ELR (cell line): Measurements from ENCODE around the gene COX5A.
A peak's percentile ranks its signal among the peaks of the same experiment; 100 is the strongest.
"Not testable (repeated sequence)": the region's sequence is repeated elsewhere in the genome, so short reads cannot be mapped to it uniquely, and the experiment has no call there.

ENCODE experiments used
- DNase-seq: peaks from one replicate; pipeline ENCODE4 v3.0.0-alpha.2; 2015; ENCODE audit warnings: low read depth

Gene COX5A

DNA sequence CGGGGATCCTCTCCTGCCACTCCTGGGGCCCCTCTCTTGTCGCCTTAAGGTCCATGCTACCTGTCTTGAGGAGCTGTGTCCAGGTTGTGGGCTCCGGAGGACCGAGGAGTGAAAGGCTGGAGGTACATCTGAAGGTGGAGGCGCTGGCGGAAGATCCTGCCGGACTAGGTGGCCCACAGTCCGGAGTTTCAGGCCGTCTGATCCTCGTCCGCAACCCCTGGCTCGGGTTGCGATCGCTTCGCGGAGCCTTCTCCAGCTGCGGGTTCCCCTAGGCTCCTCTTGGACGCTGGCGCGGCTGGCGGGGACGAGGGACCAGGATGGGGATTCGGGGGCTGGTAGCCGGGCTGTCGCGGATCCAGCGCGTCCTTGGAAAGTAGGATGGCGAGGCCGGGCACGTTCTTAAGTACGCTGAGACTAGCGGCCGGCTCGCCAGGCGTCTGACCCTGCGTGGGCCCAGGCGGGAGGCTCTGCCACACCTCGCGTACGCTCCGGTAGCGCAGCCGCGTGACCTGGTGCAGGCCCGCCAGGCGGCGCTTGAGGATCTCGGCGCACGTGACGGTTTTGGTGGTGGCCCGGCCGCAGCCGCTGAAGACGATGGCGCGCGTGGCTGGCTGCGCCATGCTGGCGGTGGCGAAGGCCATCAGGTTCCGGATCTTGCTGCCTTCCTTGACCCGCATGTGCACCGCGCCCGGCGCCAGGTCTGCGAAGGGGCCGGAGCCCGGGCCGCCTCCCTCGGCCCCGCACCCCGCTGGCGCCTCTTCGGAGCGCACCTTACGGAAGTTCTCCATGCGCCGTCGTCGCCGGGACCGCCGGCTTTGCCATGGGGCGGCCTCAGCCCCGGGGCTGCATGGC is 18.1 kb upstream of the COX5A start:
- peak; percentile 16 for DNase-seq

DNA sequence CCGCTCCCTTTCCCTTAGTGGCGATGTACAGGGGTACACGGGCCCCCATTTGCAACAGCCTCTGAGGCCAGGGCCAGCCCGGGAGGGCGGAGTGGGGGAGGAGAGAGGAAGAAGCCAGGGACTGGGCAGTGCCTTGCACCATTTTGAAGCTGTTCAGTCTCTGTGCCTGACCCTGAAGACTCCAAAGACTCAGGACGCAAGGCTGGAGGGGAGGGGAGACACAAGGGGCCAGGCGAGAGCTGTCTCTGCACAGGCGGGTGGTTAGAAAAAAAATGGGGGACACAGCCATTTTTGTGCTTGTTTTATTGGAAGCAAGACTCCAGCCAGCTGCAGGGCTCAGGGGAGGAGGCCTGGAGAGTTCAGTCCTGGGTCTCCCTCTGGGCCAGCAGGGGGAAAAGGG is 17.1 kb upstream of the COX5A start:
- no peak for DNase-seq

DNA sequence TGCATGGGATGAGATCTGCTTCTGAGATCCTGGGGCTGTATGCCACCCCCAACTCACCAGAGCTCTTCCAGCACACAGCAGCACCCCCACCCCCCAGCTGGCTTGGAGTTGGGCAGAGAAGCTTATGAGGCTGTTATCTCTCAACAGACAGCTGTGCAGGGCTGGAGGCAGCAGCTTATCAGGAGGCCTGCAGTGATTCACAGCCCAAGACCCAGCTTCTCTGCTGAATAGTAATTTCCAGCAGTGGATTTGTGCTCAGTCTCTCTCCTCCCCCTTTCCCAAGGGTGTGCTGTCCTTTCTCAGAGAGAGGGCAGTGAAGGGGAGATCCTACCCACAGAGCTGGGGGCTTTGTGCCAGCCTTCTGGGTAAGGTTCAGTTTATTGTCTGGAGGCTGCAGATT is 16.6 kb upstream of the COX5A start:
- DNase-seq: no peak

DNA sequence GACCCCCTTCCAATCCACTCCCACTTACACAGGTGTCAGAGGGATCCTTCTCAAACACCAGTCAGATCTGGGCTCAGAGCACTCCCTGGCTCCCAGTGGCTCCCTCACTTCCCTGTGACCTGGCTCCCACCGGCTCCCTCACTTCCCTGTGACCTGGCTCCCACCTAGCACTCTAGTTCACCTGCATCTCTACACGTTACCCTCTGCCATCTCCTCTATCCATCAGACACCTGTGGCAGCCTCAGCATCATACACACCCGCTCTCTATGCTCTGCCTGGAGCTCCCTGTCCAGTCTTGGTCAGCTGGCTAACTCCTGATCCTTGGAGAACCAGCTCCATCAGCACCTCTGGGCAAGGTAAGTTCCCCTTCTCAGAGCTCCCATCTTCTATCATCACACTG is 13.1 kb upstream of the COX5A start:
- no peak for DNase-seq

DNA sequence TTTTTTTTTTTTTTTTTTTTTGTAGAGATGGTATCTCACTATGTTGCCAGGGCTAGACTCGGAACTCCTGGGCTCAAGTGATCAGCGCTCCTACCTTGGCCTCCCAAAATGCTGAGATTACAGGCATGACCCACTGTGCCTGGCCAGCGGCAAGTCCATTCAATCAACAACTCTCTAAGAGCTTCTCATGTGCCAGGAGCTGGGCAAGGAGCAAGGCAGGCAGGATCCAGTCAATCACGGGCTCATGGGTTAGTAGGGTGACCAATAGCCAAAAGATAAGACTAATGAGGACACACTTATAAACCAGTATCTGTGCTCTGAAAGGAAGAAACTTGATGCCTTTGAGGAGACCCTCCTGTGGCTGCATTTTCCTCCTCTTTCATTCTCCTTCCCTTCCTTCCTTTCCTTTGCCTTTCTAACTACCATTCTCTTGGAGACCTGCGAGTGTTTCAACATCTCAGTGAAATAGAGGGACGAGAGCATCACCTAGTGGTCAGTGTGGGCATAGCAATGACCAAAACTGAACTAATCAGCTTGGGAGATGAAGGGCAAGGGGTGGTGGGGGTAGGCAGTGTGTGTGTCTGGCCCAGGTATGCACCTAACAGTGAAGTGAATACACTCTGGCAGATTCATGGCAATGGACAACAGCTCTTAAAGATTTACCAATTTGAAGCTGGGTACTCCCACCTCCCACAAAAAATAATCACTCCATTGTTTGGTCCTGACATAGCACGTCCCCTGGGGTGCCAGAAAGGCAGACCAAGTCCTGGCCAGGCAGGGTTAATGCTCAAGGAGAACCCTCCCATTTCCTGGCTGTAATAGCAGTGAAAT is 12.4 kb upstream of the COX5A start:
- DNase-seq: peak; percentile 73

DNA sequence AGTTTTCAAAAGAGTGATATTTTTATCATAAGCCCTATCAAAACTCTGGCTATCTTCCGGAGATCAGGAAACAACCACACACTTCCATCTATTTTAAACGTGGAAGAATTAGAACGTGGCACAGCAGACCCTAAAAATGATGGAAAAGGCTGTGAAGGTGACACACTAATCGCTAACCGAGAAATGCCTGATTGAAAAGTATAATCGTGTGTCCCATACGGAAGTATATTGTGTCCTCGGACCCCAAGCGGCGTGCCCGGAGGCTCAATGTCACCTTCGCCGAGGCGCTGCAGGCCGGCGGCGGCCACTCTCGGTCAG is 642 bp downstream of the COX5A start:
- DNase-seq: no peak

DNA sequence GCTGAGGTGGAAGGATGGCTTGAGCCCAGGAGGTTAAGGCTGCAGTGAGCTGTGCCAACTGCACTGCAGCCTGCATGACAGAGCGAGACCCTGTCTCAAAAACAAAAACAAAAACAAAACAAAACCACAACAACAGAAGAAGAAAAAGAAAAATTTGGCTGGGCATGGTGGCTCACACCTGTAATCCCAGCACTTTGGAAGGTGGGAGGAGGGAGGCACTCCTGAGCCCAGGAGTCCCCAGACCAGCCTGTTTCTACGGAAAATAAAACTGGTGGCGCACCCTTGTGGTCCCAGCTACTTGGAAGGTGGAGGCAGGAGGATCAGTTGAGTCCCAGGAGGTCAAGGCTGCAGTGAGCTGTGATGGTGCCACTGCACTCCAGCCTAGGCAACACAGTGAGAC is 2.7 kb downstream of the COX5A start:
- DNase-seq: not testable (repeated sequence)

DNA sequence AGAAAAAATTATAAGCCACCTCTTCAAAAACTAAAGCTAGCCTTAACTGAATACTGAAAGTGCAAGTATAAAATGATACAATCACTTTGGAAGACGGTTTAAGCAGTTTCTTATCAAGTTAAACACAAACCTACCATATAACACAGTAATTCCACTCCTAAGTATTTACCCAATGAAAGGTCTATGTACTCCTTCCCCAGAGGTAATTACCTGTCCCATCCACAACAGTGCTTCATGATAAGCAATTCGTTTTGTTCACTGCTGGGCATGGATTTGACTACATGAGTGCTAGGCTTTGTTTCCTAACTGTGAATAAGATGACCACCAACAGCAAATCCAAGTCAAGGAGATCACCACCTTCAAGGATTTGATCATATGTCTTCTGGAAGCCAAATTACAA is 4.3 kb downstream of the COX5A start:
- DNase-seq: no peak

DNA sequence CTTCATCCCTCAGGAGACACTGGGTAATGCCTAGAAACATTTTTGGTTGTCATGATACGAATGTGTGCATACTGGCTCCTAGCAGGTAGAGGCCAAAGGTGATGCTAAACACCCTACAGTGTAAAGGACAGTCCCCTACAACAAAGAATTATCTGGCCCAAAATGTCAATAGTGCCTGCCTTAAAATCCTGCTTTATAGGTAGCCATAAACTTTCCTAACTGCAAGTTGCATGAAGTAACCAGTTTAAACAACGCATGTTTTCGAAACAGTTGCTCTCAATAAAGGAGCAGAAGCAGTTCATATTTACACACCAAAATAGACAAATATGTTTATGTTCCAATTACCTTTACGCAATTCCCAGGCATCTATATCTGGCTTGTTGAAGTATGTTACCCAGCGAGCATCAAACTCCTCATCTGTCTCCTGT is 9.1 kb downstream of the COX5A start:
- no peak for DNase-seq

DNA sequence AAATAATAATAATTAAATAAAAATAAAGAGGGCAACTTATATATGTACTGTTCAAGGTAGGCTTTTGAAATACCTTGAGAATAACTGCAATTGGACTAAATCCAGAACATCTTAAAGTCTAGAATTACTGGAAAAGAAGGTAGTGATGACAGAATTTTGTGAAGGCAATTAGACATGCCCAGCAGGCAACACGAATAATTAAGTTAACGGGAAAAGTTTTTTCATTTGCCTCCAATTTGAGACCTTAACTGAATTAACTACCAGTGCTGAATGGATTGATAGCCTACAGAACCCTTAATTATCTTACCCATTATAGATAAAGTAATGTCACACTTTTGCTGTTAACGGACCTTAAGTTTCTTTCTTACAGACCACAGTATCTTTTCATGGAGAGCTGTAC is 13.3 kb downstream of the COX5A start:
- DNase-seq: no peak

DNA sequence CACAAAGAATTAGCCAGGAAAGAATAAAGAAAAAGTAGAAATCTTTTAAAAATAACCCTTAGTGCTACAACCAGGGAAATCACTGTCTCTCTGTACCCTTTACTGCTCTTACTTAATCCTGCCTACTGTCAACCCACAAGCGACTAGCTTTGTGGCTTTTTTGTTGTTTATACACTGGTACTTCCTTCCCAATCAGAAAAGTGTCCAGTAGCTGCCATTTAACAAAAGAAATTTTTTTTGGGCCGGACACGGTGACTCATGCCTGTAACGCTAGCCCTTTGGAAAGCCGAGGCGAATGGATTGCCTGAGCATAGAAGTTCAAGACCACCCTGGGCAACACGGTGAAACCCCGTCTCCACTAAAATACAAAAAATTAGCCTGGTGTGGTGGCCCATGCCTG is 17.4 kb downstream of the COX5A start:
- no peak for DNase-seq

DNA sequence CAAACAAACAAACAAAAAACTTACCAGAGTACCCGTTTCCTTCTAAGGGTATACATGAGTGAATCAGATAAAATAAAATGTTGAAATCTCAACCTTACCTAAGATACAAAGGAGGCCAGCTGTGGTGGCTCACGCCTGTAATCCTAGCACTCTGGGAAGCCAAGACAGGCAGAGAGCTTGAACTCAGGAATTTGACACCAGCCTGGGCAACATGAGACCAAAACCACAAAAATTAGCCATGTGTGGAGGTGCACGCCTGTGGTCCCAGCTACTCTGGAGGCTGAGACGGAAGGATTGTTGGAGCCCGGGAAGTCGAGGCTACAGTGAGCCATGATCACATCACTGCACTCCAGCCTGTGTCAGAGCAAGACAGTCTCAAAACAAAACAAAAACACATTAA is 20.2 kb downstream of the COX5A start:
- DNase-seq: no peak

DNA sequence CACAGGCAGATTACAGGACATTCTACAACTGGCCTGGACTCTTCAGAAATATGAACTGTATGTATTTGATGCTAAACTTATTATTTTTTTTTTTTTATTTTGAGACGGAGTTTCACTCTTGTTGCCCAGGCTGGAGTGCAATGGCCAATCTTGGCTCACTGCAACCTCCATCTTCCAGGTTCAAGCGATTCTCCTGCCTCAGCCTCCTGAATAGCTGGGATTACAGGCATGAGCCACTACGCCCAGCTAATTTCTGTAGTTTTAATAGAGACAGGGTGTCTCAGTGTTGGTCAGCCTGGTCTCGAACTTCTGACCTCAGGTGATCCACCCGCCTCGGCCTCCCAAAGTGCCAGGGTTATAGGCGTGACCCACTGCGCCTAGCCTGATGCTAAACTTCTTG is 24.1 kb downstream of the COX5A start:
- DNase-seq: not testable (repeated sequence)

DNA sequence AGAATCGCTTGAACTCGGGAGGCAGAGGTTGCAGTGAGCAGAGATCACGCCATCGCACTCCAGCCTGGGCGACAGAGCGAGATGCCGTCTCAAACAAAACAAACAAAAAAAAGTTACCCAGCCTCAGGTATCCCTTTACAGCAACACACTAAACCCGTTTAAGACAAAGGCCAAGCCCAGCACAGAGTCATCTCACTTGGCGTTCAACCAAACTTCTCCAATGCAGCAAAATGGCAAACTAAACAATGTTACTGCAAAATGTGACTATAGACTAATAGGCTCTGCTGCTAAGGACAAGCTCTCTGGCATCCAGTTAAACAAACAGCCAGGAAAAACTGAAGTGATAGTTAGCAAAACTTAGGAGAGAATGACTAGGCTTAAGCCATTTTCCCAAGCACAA is 24.8 kb downstream of the COX5A start:
- no peak for DNase-seq

DNA sequence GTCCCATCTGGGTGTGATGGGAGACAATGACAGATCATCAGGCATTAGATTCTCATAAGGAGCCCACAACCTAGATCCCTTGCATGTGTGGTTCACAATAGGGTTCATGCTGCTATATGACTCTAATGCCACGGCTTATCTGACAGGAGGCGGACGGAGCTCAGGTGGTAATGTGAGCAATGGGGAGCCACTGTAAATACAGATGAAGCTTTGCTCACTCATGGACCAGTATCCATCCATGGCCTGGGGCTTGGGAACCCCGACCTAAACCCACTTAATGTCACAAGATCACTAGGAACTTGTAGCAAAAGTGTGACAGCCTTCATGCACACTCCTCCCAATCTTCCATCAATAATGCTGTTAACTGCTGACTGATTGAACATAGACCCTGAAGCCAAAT is 29.2 kb downstream of the COX5A start:
- no peak for DNase-seq

DNA sequence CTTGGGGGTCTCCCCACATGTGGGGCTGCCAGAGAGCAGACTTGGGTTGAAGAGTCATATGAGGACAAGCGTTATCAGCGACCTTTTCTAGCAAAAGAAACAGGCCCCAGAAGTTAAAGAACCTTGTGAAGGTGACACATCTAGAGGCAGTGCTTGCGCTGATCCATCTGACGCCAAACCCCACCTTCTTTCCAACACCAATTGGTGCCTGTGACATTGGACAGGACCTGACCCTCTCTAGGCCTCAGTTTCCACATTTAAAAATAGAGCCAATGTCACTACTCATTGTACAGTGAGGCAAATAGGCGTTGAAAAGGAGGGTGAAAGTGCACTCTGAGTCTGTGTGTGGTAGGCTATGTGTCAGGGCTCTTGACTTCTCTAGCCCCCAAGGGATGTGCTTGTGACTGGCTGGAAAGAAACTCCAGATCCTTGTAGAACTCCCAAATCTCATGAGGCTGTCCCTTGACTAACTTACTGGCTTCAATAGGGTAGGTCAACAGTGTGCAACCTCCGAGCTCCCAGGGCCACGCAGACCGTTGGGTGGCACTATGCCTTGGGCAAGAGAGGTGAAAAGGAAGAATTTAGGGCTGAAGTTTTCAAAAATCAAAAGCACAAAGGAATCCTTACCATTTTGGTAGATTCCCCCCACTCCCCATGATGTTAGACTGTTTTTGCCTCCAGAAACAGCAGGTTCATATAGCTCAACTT is 30.6 kb downstream of the COX5A start:
- peak; percentile 33 for DNase-seq

DNA sequence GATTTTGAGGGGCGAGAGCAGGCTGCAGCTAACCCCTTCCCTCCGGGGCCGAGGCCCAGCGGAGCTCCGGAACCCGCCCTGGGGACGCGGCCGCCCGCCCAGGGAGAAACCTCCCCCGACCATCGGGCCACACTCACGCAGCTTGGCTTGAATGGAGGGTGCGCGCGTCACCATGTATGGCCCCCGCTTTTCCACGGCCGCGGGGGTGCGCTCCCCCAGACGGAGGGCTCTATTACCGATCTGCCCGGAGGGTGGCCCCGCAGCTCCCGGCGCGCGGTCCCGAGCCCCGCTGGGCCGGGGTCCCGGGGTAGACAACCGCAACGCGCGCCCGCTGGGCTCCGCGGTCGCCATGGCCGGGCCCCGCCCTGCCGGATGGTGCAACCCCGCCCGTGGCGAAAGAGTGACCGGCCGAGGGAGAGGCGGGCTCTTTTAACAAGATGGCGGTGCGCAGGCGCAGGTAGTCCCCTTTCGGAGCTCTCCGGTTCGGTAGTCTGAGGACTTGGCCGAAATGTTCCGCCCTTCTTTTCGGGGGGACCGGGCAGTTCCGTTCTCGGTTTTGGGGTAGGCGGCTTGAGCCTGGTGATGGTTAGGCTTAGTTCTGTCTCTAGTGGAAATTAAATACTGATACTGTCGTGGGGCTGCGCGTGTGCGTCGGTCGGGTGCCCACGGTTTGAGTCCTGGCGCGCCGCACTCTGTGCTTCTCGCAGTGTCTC is 31.3 kb downstream of the COX5A start, which contains the start of gene FAM219B:
FAM219B (minus strand) TSS at position 402 of the 713 bp plus-strand sequence; CDS start at position 351, 51 bp downstream.
- DNase-seq: peak; percentile 91

DNA sequence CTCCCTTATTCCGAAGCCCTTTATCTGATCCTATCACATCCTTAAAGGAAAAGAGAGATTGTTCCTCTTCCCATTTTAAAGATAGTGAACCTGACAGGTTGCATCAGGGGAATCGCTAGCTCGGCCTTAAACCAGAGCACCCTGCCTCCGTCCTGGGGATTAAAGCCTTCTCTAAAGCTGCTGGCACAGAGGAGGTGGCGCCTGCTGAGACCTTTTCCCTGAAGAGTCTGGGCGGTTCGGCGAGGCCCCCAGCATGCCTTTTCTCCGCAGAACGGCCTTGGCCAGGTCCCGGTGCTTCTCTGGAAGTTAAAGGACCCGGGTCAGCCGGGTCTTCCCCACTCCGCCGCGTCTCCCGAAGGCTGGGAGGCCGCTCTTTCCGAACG is 31.8 kb downstream of the COX5A start:
- DNase-seq: peak; percentile 37

DNA sequence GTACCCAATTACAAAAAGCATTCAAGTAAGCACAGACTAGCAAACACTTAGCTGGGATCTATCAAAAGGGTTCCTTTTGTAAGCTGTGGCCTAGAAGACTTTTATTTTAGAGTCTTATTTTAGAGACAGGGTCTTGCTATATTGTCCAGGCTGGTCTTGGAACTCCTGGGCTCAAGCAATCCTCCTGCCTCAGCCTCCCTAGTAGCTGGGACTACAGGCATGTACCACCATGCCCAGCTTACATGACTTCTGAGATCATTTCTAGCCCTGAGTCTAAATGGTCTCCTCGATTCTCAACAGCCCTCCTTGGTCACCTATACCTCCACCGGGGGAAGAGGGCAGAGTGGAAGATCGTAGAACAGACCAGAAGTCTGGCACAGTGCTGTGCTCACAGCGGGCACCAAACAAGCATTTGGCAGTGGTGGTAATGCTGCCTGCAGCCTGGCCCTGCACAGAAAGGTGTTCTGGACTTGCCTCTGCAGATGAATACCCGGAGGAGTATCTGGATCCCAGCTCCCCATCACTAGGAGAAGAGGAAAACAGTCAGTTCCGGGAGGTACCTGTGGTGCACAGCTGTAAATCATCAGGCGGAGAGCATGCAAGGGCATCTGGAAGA is 33.6 kb downstream of the COX5A start:
- DNase-seq: no peak

DNA sequence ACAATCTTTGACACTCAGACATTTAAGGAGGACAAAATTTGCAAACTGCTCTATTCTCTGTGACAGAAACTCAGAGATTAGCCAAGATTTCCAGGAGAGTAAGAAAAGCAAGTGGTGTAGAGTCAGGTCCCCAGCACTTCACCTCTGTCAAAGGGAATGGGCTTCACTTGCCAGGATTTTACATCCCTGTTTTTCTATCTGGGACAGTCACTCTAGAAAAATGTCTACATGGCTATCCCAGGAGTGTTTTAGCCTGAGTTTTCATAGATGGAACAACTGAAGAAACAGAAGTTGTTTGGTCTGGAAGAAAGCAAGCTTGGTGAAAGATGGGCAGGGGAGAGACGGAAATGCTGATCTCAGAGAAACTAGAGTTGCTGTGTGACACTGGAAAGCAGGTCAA is 34.2 kb downstream of the COX5A start:
- no peak for DNase-seq

DNA sequence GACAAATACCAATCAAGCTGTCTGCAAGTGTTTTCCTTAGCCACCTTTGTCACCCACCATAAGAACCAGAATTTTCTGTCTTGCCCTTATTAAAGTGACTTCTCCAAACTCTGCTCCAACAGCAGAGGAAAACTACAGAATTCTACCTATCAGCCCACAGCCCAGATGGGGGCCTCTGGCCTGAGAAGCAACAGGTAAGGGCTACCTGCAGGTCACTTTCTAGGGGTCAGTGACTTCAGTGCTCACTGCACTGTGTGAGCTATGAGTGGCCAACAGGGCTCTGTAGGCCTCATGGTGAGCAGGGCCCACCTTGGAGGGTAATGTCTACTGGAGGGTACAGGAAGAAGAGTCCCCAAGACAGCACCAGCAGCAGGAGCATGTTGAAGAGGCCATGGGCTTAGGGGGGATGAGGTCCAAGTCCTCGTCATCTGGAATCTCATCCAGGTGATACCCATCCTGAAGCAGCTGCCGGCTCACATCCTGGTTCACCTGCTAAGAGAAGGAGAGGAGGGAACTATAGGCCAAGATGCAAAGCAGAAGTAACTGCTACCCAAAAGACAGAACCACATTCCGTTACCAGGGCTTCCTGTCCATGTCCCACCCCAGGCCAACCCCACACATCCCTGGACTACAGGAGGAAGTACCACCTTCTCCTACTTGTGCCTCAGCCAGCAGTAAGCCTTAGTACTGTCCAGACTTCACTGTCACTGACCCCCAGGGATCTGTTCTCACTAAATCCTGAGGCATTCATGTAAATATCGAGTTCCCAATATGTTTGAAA is 35.4 kb downstream of the COX5A start:
- no peak for DNase-seq
